Activated CD8-positive, alpha-beta memory T cell treated with anti-CD3 and anti-CD28 coated beads, Interleukin-2, amount 10 ng/mL, durations not matched to agents 7 days and 5 days (primary cell): Measurements from ENCODE around the gene TNS3. TPM values are rescaled to one million over a fixed set of nuclear protein-coding genes. Genes with fewer than 3 reads are reported as not detected.

ENCODE experiments used
- ATAC-seq: fragments of 150-1000 bp; cut with Tn5 transposase; one replicate; pipeline ENCODE4 v1.10.0; 2021; ENCODE audit warnings: moderate library complexity
- CTCF ChIA-PET: fragments of 350-600 bp; sonication (Branson Sonifier 250); formaldehyde crosslinking; loops from one replicate; lab custom pipeline; 2021; ENCODE audit warnings: antibody characterized with exemption; lab: Charles Lee
- DNase-seq: peaks from one replicate; pipeline ENCODE4 v3.0.0-alpha.2; 2020
- H3K27ac Mint-ChIP-seq: one replicate; pipeline ENCODE4 v1.8.0; 2021; ENCODE audit warnings: mild to moderate bottlenecking, mixed read lengths
- H3K27me3 Mint-ChIP-seq: one replicate; pipeline ENCODE4 v1.8.0; 2021; ENCODE audit warnings: mixed read lengths
- H3K36me3 Mint-ChIP-seq: one replicate; pipeline ENCODE4 v1.8.0; 2021; ENCODE audit warnings: mild to moderate bottlenecking, mixed read lengths
- H3K4me1 Mint-ChIP-seq: one replicate; pipeline ENCODE4 v1.8.0; 2021; ENCODE audit warnings: mixed read lengths
- H3K4me3 Mint-ChIP-seq: one replicate; pipeline ENCODE4 v1.8.0; 2021; ENCODE audit warnings: mild to moderate bottlenecking, moderate library complexity, mixed read lengths
- H3K9me3 Mint-ChIP-seq: one replicate; pipeline ENCODE4 v1.8.0; 2022; ENCODE audit warnings: low read depth, mixed read lengths
- total RNA-seq, 2 experiments: library from RNA; stranded (reverse); gene quantifications; one replicate each; pipeline ENCODE4 v1.2.3, GENCODE V29; 2021

TNS3 gene
- total RNA-seq, 2 experiments from 2014 or later, result 0.23 to 2.6 TPM

DNA sequence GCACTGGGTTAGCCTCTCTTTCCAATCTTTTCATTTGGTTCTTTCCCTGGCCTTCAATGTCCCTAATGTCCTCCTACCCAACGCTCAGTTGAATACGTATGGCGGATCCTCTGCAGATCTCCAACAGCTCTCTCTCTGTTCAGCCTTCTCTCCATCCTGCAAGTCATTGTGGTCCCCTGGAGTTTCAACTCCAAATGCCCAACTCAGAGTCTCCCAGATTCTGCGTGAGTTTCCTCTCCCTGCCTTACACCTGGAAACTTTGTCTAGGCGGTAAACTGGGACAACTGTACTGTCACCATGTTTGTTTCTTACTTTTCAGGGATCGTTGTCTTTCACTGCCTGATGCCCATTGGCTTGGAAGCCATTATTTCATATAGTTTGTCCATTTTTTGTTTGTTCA is 273.1 kb downstream of the TNS3 start:
- CTCF ChIA-PET, result no interaction called here
- H3K36me3 Mint-ChIP-seq, result no peaks in the 10 kb centered on the region
- ATAC-seq (no peak), DNase-seq (no peak)
- H3K4me3 Mint-ChIP-seq, result no peak overlapping the region
- H3K27ac Mint-ChIP-seq, result no peak overlapping the region
- H3K4me1 Mint-ChIP-seq, result no peaks in the 10 kb centered on the region
- no peaks in the 10 kb centered on the region for H3K27me3 Mint-ChIP-seq
- peaks cover 5% of the 10 kb centered on the region for H3K9me3 Mint-ChIP-seq

DNA sequence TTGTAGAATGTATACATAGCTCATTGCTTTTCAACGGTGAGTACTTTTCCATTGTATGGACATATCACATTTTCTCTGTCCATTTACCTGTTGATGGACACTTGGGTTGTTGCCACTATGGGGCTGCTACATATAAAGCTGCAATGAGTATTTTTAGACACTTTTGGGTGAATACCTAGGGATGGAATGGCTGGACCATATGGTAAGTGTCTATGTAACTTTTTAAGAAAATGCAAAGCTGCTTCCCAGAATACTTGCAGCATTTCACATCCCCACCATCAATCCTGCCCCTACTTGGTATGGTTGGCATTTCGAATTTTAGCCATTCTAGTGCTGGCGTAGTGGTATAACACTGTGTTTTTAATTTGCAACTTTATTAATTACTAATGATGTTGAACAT is 274.6 kb downstream of the TNS3 start:
- H3K27me3 Mint-ChIP-seq, result no peaks in the 10 kb centered on the region
- CTCF ChIA-PET, result no interaction called here

DNA sequence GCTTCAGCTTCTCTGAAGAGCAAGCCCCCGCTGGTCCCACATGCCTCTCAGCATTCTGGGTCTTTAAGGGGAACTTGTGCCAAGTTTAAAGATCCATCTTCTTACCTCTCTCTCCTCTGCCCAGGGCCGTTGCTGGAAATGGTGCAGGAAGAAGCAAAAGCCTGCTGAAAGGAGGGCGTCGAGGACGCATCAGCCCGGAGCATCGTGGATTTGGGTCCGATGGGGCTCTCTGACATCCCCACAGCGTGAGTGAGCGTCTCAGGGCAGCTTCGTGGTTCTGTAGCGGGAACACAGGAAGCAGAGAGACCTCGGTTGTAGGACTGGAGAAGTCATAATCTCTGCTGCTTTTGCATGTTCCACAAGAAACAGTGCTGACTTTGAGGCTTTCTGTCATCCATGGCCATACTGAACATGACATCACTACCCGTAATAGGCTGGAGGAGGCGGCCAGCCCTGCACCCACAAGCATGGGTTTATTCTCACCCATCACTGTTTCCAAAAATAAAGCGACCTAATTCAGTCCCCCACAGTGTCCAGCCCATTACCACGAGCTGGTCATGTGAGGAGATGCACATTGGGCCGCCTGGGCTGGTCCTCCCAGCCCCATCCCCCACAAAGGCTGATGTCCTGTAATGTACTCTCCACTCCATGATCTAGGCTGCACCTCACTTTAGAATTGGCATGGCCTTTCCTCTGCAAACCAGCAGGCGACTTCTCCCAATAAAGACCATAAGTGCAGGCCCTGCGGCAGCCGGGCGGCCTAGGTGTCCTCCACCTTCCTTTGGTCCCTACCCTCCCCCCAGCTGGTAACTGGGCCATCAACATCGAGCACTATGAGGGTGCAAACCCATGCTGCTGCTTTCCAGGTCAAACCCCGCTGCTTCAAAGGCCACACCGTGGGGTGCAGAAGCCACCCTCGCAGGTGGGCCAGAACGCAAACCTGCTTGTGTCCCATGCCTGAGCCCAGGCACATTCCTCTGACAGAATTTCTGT is 276.9 kb downstream of the TNS3 start:
- DNase-seq, result no peak

More for the DNA sequence above, 274.6 kb downstream of the TNS3 start:
- ATAC-seq (no peak), DNase-seq (no peak)
- no peak overlapping the region for H3K4me3 Mint-ChIP-seq
- peaks cover 5% of the 10 kb centered on the region for H3K9me3 Mint-ChIP-seq
- no peaks in the 10 kb centered on the region for H3K4me1 Mint-ChIP-seq
- H3K36me3 Mint-ChIP-seq, result no peaks in the 10 kb centered on the region
- H3K27ac Mint-ChIP-seq, result no peak overlapping the region

GRCh38 chr7:47303695-47304453 is 278.0 kb downstream of the TNS3 start:
- H3K27me3 Mint-ChIP-seq, result no peaks in the 10 kb centered on the region
- H3K27ac Mint-ChIP-seq, result no peak overlapping the region
- peaks cover 5% of the 10 kb centered on the region for H3K9me3 Mint-ChIP-seq
- no peaks in the 10 kb centered on the region for H3K36me3 Mint-ChIP-seq
- no peaks in the 10 kb centered on the region for H3K4me1 Mint-ChIP-seq
- DNase-seq (no peak), ATAC-seq (no peak)
- H3K4me3 Mint-ChIP-seq, result peak overlapping the region; percentile 2
- CTCF ChIA-PET, result no interaction called here

More for the DNA sequence above, 276.9 kb downstream of the TNS3 start:
- Mint-ChIP-seq H3K4me3 (no peak overlapping the region), H3K36me3 (no peaks in the 10 kb centered on the region), H3K9me3 (peaks cover 5% of the 10 kb centered on the region), H3K27ac (peak overlapping the region; percentile 63), H3K27me3 (no peaks in the 10 kb centered on the region), H3K4me1 (no peaks in the 10 kb centered on the region)
- ATAC-seq, result no peak
- CTCF ChIA-PET, result no interaction called here

- no peaks in the 10 kb centered on the region for H3K36me3 Mint-ChIP-seq
- no peaks in the 10 kb centered on the region for H3K27me3 Mint-ChIP-seq
- H3K27ac Mint-ChIP-seq, result no peak overlapping the region
- no peak for ATAC-seq
- no peaks in the 10 kb centered on the region for H3K4me1 Mint-ChIP-seq
- CTCF ChIA-PET, result no interaction called here
- no peak for DNase-seq
- peaks cover 3% of the 10 kb centered on the region for H3K9me3 Mint-ChIP-seq
- no peak overlapping the region for H3K4me3 Mint-ChIP-seq
Observed at GRCh38 chr7:47303014-47303694, 278.8 kb downstream of the TNS3 start.

DNA sequence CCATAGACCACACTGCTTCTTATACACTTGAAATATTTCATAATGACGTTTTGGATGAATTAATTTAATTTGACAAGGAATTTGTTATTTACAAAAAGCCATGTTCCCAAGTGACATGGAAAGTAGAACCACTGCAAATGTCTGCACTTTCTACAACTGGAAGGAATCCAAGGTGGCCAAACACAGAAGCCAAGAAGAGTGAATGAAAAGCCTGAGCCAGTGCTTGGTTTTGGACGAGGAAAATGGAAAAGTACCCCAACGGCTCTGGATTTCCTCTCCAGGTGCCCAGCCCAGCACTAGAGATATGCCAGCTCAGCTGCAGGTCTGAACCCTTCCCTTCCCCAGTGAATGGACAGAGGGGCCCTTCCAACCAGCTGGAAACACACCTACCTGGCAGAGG is 279.4 kb downstream of the TNS3 start:
- no peaks in the 10 kb centered on the region for H3K36me3 Mint-ChIP-seq
- CTCF ChIA-PET, result no interaction called here
- DNase-seq, result no peak
- ATAC-seq, result no peak
- H3K27ac Mint-ChIP-seq, result no peak overlapping the region
- H3K4me3 Mint-ChIP-seq, result no peak overlapping the region
- H3K9me3 Mint-ChIP-seq, result peaks cover 3% of the 10 kb centered on the region
- H3K27me3 Mint-ChIP-seq, result no peaks in the 10 kb centered on the region
- no peaks in the 10 kb centered on the region for H3K4me1 Mint-ChIP-seq

GRCh38 chr7:47301657-47302295 is 280.1 kb downstream of the TNS3 start:
- Mint-ChIP-seq H3K27ac (no peak overlapping the region), H3K36me3 (no peaks in the 10 kb centered on the region), H3K4me1 (no peaks in the 10 kb centered on the region), H3K4me3 (no peak overlapping the region), H3K9me3 (peaks cover 3% of the 10 kb centered on the region), H3K27me3 (no peaks in the 10 kb centered on the region)
- CTCF ChIA-PET, result no interaction called here
- ATAC-seq (no peak), DNase-seq (no peak)

DNA sequence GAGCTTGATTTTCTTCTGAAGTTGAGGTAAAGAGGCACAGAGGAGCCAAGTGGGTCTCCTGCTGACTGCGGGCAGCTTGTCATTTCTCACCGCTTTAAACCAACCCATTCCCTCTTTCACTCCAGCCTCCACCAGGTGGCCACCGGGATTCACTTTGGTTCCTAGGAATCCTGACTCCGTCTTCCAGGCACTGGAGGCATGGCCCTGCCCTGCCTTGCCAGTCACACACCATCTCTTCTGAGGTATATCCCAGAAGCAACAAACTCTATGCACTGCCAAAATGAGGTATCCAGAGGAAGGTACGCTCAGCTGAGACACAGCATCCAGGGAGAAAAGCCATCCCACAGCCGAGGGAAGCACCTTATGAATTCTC is 280.8 kb downstream of the TNS3 start:
- ATAC-seq, result no peak
- no peaks in the 10 kb centered on the region for H3K27me3 Mint-ChIP-seq
- no peak for DNase-seq
- H3K9me3 Mint-ChIP-seq, result peaks cover 3% of the 10 kb centered on the region
- no peaks in the 10 kb centered on the region for H3K4me1 Mint-ChIP-seq
- no peak overlapping the region for H3K4me3 Mint-ChIP-seq
- no peak overlapping the region for H3K27ac Mint-ChIP-seq
- CTCF ChIA-PET, result no interaction called here
- H3K36me3 Mint-ChIP-seq, result no peaks in the 10 kb centered on the region

GRCh38 chr7:47300472-47301104 is 281.3 kb downstream of the TNS3 start:
- DNase-seq, result no peak
- Mint-ChIP-seq H3K4me1 (no peaks in the 10 kb centered on the region), H3K9me3 (peaks cover 3% of the 10 kb centered on the region), H3K27ac (no peak overlapping the region), H3K4me3 (no peak overlapping the region), H3K36me3 (no peaks in the 10 kb centered on the region), H3K27me3 (no peaks in the 10 kb centered on the region)
- ATAC-seq, result no peak
- CTCF ChIA-PET, result no interaction called here

- Mint-ChIP-seq H3K27ac (no peak overlapping the region), H3K36me3 (no peaks in the 10 kb centered on the region), H3K4me3 (no peak overlapping the region), H3K4me1 (no peaks in the 10 kb centered on the region), H3K27me3 (no peaks in the 10 kb centered on the region), H3K9me3 (peaks cover 3% of the 10 kb centered on the region)
- ATAC-seq, result no peak
- no peak for DNase-seq
- CTCF ChIA-PET, result no interaction called here
Observed at GRCh38 chr7:47299496-47299895, 282.4 kb downstream of the TNS3 start.

DNA sequence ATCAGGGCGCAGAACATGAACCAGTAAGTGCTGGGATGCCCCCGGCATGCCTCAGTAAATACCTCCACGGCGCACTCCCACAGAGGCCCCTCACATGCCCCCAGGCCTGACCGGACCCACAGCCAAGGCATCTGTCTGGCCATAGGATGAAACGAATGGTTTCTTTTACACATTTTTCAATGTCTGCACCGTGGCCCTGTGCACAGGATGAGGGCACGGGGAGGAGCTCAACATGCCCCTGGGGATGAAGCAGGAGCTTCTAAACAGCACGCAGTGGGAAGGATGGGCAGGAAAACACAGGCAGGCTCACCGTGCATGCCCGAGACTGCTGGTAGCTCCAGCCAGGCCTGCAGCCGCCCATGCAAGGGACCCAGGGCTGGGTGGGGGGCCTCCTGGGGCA is 283.3 kb downstream of the TNS3 start:
- DNase-seq (no peak), ATAC-seq (no peak)
- CTCF ChIA-PET, result no interaction called here
- no peaks in the 10 kb centered on the region for H3K4me1 Mint-ChIP-seq
- H3K36me3 Mint-ChIP-seq, result no peaks in the 10 kb centered on the region
- H3K4me3 Mint-ChIP-seq, result no peak overlapping the region
- no peaks in the 10 kb centered on the region for H3K27me3 Mint-ChIP-seq
- H3K27ac Mint-ChIP-seq, result no peak overlapping the region
- no peaks in the 10 kb centered on the region for H3K9me3 Mint-ChIP-seq

DNA sequence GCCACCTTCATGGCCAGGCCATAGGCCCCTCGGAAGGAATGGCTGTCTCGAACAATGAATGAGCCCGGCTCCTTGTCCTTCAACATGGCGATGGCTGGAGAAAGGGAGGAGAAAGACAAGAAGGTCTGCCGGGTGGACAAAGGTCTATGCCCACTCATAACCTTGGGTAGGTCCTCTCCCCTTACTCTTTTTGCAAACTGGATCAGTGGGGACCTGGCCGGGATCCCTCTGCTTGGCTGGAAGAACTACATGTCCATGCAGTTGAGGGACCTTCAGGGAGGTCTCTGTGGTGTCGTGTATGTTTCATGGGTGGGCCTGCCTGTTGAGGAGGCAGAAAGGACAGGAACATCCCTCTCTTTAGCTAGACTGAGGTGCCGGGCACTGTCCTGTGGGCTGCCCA is 284.8 kb downstream of the TNS3 start:
- DNase-seq (no peak), ATAC-seq (no peak)
- H3K27me3 Mint-ChIP-seq, result no peaks in the 10 kb centered on the region
- H3K9me3 Mint-ChIP-seq, result no peaks in the 10 kb centered on the region
- CTCF ChIA-PET, result no interaction called here
- no peaks in the 10 kb centered on the region for H3K4me1 Mint-ChIP-seq
- no peaks in the 10 kb centered on the region for H3K36me3 Mint-ChIP-seq
- no peak overlapping the region for H3K4me3 Mint-ChIP-seq
- H3K27ac Mint-ChIP-seq, result no peak overlapping the region

DNA sequence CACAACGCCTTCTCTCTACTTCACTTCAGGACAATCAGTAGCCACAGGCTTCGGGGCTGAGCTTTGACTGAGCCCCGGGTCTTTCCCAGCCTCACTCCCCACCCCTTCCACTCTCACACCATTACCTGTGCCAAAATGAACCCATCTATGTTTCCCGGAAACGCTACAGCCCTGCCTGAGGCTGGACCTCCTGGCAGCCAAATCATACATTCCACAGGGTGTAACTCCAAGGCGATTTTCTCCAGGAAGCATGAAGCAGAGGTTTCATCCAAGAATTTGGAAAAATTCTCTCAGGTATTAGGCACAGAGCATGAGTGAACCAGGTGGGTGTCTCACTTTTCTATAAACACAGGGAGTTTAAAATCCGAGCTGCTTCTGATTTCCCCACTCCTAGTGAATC is 286.3 kb downstream of the TNS3 start:
- H3K27me3 Mint-ChIP-seq, result no peaks in the 10 kb centered on the region
- H3K36me3 Mint-ChIP-seq, result no peaks in the 10 kb centered on the region
- H3K4me3 Mint-ChIP-seq, result no peak overlapping the region
- no peaks in the 10 kb centered on the region for H3K9me3 Mint-ChIP-seq
- H3K27ac Mint-ChIP-seq, result no peak overlapping the region
- no peak for ATAC-seq
- CTCF ChIA-PET, result no interaction called here
- DNase-seq, result no peak
- peaks cover 14% of the 10 kb centered on the region for H3K4me1 Mint-ChIP-seq
